Liver (tissue), 9 donors: ENCODE data around the gene ZNF219. TPM values are rescaled to one million over a fixed set of nuclear protein-coding genes. Genes with fewer than 3 reads are reported as not detected.

Experiments
- DNase-seq: peaks from one replicate; pipeline ENCODE4 v3.0.0-alpha.2; 2017; ENCODE audit warnings: low spot score
- H3K27ac ChIP-seq, 2 donors: one replicate each; pipeline ENCODE4 v1.7.0; 2013; ENCODE audit warnings: inconsistent platforms in 2 of 2, low read length in 2 of 2, control low read depth in 1 of 2, low read depth in 1 of 2, mild to moderate bottlenecking in 1 of 2
- H3K27me3 ChIP-seq, 4 donors: one replicate each; pipeline versions ENCODE4 v1.6.1 to v1.7.0; 2013; ENCODE audit warnings: low read length in 3 of 4, inconsistent platforms in 1 of 4, mild to moderate bottlenecking in 1 of 4, moderate library complexity in 1 of 4; ENCODE audit not compliant: control insufficient read depth in 4 of 4, insufficient read depth in 4 of 4
- H3K36me3 ChIP-seq, 4 donors: one replicate each; pipeline versions ENCODE4 v1.6.1 to v1.7.0; 2013; ENCODE audit warnings: low read length in 3 of 4, mild to moderate bottlenecking in 3 of 4, low read depth in 1 of 4, moderate library complexity in 1 of 4; ENCODE audit not compliant: control insufficient read depth in 4 of 4, insufficient read depth in 3 of 4
- H3K4me1 ChIP-seq, 4 donors: one replicate each; pipeline versions ENCODE4 v1.6.1 to v1.7.0; 2013; ENCODE audit warnings: low read length in 3 of 4, mild to moderate bottlenecking in 3 of 4, moderate library complexity in 1 of 4; ENCODE audit not compliant: control insufficient read depth in 4 of 4, insufficient read depth in 4 of 4
- H3K4me3 ChIP-seq, 3 donors: one replicate each; pipeline versions ENCODE4 v1.6.1 to v1.7.0; 2013; ENCODE audit warnings: low read length in 3 of 3, control low read depth in 1 of 3, low read depth in 1 of 3, mild to moderate bottlenecking in 1 of 3
- H3K9ac ChIP-seq, 2 donors: one replicate each; pipeline ENCODE4 v1.7.0; 2013; ENCODE audit warnings: low read length in 2 of 2, mild to moderate bottlenecking in 2 of 2, moderate library complexity in 2 of 2, control low read depth in 1 of 2, low read depth in 1 of 2
- H3K9me3 ChIP-seq, 4 donors: one replicate each; pipeline versions ENCODE4 v1.6.1 to v1.7.0; 2013; ENCODE audit warnings: low read length in 3 of 4; ENCODE audit not compliant: control insufficient read depth in 4 of 4
- ATF3 ChIP-seq: IDR thresholded peaks from 2 replicates; pipeline ENCODE4 v1.6.1; 2016; ENCODE audit warnings: antibody characterized with exemption
- CTCF ChIP-seq: fragments of 150-350 bp; IDR thresholded peaks from 2 replicates; pipeline ENCODE4 v1.5.1; 2017; ENCODE audit warnings: improper control_type of control experiment, low read depth, low read length; ENCODE audit not compliant: missing input control
- EGR1 ChIP-seq, 2 donors: IDR thresholded peaks; 2 replicates each; pipeline ENCODE4 v1.6.1; 2016 to 2018; ENCODE audit warnings: antibody characterized with exemption in 2 of 2, low read depth in 2 of 2
- FOXA1 ChIP-seq: IDR thresholded peaks from 2 replicates; pipeline ENCODE4 v1.6.1; 2016; ENCODE audit warnings: antibody characterized with exemption
- FOXA2 ChIP-seq: IDR thresholded peaks from 2 replicates; pipeline ENCODE4 v1.6.1; 2016; ENCODE audit warnings: antibody characterized with exemption
- GABPA ChIP-seq, 2 donors: IDR thresholded peaks in 1 of 2; conservative IDR thresholded peaks in 1 of 2; 2 replicates each; pipeline ENCODE4 v1.6.1; 2016; ENCODE audit warnings: antibody characterized with exemption in 2 of 2, mild to moderate bottlenecking in 1 of 2, moderate library complexity in 1 of 2
- HNF4A ChIP-seq, 2 donors: conservative IDR thresholded peaks; 2 replicates each; pipeline ENCODE4 v1.6.1; 2016; ENCODE audit warnings: antibody characterized with exemption in 2 of 2, mild to moderate bottlenecking in 2 of 2
- HNF4G ChIP-seq: IDR thresholded peaks from 2 replicates; pipeline ENCODE4 v1.6.1; 2016; ENCODE audit warnings: antibody characterized with exemption
- JUND ChIP-seq, 2 donors: IDR thresholded peaks; 2 replicates each; pipeline ENCODE4 v1.6.1; 2016; ENCODE audit warnings: antibody characterized with exemption in 2 of 2
- MAX ChIP-seq: IDR thresholded peaks from 2 replicates; pipeline ENCODE4 v1.6.1; 2016; ENCODE audit warnings: antibody characterized with exemption
- NR2F2 ChIP-seq: IDR thresholded peaks from 2 replicates; pipeline ENCODE4 v1.6.1; 2016; ENCODE audit warnings: antibody characterized with exemption
- RAD21 ChIP-seq, 2 donors: IDR thresholded peaks; 2 replicates each; pipeline ENCODE4 v1.6.1; 2016; ENCODE audit warnings: antibody characterized with exemption in 2 of 2, mild to moderate bottlenecking in 2 of 2
- REST ChIP-seq: IDR thresholded peaks from 2 replicates; pipeline ENCODE4 v1.6.1; 2016; ENCODE audit warnings: antibody characterized with exemption, mild to moderate bottlenecking
- RXRA ChIP-seq, 2 donors: IDR thresholded peaks; 2 replicates each; pipeline ENCODE4 v1.6.1; 2017 to 2018; ENCODE audit warnings: antibody characterized with exemption in 2 of 2, mild to moderate bottlenecking in 1 of 2
- SP1 ChIP-seq: IDR thresholded peaks from 2 replicates; pipeline ENCODE4 v1.6.1; 2018; ENCODE audit warnings: antibody characterized with exemption, mild to moderate bottlenecking
- TAF1 ChIP-seq: conservative IDR thresholded peaks from 2 replicates; pipeline ENCODE4 v1.6.1; 2016; ENCODE audit warnings: antibody characterized with exemption, mild to moderate bottlenecking
- YY1 ChIP-seq: IDR thresholded peaks from 2 replicates; pipeline ENCODE4 v1.6.1; 2016; ENCODE audit warnings: antibody characterized with exemption, mild to moderate bottlenecking
- ZBTB33 ChIP-seq: IDR thresholded peaks from 2 replicates; pipeline ENCODE4 v1.6.1; 2016; ENCODE audit warnings: antibody characterized with exemption
- WGBS: extraction: QIAGEN DNeasy Blood & Tissue Kit; methylation state at CpG from one replicate; pipeline ENCODE4 v1.1.7; 2013; 5-methylcytosine and 5-hydroxymethylcytosine counted together
- polyA plus RNA-seq, 2 donors: library from polyadenylated mRNA; stranded (reverse) in 1 of 2; unstranded in 1 of 2; fragments of 200-250 nt in 1 of 2; fragments of >200 nt in 1 of 2; fragmentation: Nextera tagmentation in 1 of 2; extraction: Ambion mirVana in 1 of 2; gene quantifications; one replicate each; pipeline versions ENCODE4 v1.2.1 to v1.2.3, GENCODE V29; 2013 to 2015
- total RNA-seq, 2 donors: library from RNA; depleted of rRNA; stranded (reverse); fragments of >200 nt; gene quantifications; one replicate each; pipeline ENCODE4 v1.2.3, GENCODE V29; 2014
- donor health status: healthy.
- donor health status: healthy.
- donor health status: healthy.
- donor health status: healthy.
- donor health status: healthy.

Gene ZNF219
- total and polyA plus RNA-seq, 4 donors, result 1.3 to 10.5 (median 5.5) TPM

- Histone ChIP-seq H3K4me1 (peaks cover 27 to 72% (median 48%) of the 10 kb centered on the region in 4 donors), H3K4me3 (no peak overlapping the region), H3K27ac (peak overlapping the region; percentile 31 to 39), H3K9ac (no peak overlapping the region), H3K36me3 (no peaks in the 10 kb centered on the region), H3K27me3 (no peaks in the 10 kb centered on the region), H3K9me3 (no peaks in the 10 kb centered on the region)
- DNase-seq, result no peak
- peak; percentile 16 for TF ChIP-seq YY1
- TF ChIP-seq EGR1 (IDR thresholded peaks at IDR 0.05; ENCODE audit: low read depth in 2 of 2), result no peak
- TF ChIP-seq JUND (IDR thresholded peaks at IDR 0.05), result peak in 1 of 2 donors; percentile 71
- TF ChIP-seq HNF4A (conservative IDR thresholded peaks at IDR 0.05), result peak; percentile 54 to 67
- TF ChIP-seq MAX, result peak; percentile 61
- peak; percentile 69 to 77 for TF ChIP-seq RXRA (IDR thresholded peaks at IDR 0.05)
- peak; percentile 35 for TF ChIP-seq ATF3
- TF ChIP-seq REST, result no peak
- TF ChIP-seq TAF1, result no peak
- peak; percentile 7 to 27 for TF ChIP-seq RAD21 (IDR thresholded peaks at IDR 0.05)
- TF ChIP-seq FOXA1, result no peak
- TF ChIP-seq SP1, result peak; percentile 50
- 63% methylated on average over 2 of the region's 2 CpGs for WGBS
Observed at GRCh38 chr14:21047378-21047781, 51.1 kb downstream of the ZNF219 start.

- 19% methylated on average over 6 of the region's 6 CpGs for WGBS
- peak overlapping the region; percentile 84 to 86 for H3K27ac ChIP-seq
- no peak for DNase-seq
- H3K4me3 ChIP-seq, result no peak overlapping the region
- peaks cover 27 to 86% (median 67%) of the 10 kb centered on the region in 4 donors for H3K4me1 ChIP-seq
- no peaks in the 10 kb centered on the region for H3K36me3 ChIP-seq
- H3K9ac ChIP-seq, result peak overlapping the region in 1 of 2 donors; percentile 6
- H3K27me3 ChIP-seq, result no peaks in the 10 kb centered on the region
- H3K9me3 ChIP-seq, result no peaks in the 10 kb centered on the region
- TF ChIP-seq TAF1, result no peak
- peak; percentile 80 to 86 for TF ChIP-seq HNF4A (conservative IDR thresholded peaks at IDR 0.05)
- TF ChIP-seq NR2F2, result peak; percentile 49
- peak; percentile 61 for TF ChIP-seq FOXA2
- TF ChIP-seq GABPA (IDR thresholded peaks at IDR 0.05 in 1 of 2, conservative IDR thresholded peaks at IDR 0.05 in 1 of 2), result peak in 1 of 2 donors; percentile 57
- TF ChIP-seq EGR1 (IDR thresholded peaks at IDR 0.05; ENCODE audit: low read depth in 2 of 2), result peak in 1 of 2 donors; percentile 64
- peak; percentile 68 for TF ChIP-seq REST
- peak; percentile 36 for TF ChIP-seq HNF4G
- TF ChIP-seq ZBTB33, result peak; percentile 46
- TF ChIP-seq RXRA (IDR thresholded peaks at IDR 0.05), result peak; percentile 97 to 98
- no peak for TF ChIP-seq CTCF
- peak; percentile 60 for TF ChIP-seq YY1
- TF ChIP-seq MAX, result peak; percentile 86
- peak; percentile 44 for TF ChIP-seq FOXA1
- TF ChIP-seq RAD21 (IDR thresholded peaks at IDR 0.05), result peak; percentile 30 to 34
- peak; percentile 93 for TF ChIP-seq SP1
- peak; percentile 60 to 86 for TF ChIP-seq JUND (IDR thresholded peaks at IDR 0.05)
- peak; percentile 59 for TF ChIP-seq ATF3
Observed at GRCh38 chr14:21043974-21044618, 54.4 kb downstream of the ZNF219 start.
